HepG2 (cell line): ENCODE results near the gene SIAE. TPM values are rescaled to one million over a fixed set of nuclear protein-coding genes. Genes with fewer than 3 reads are reported as not detected.

ENCODE experiments used
- CENPT ChIP-seq: sonication (generic); formaldehyde crosslinking; IDR thresholded peaks from 2 replicates; pipeline ENCODE4 v1.8.0; 2022; ENCODE audit warnings: low read depth, mild to moderate bottlenecking, moderate library complexity, missing genetic modification reagents
- CREB1 ChIP-seq, 2 experiments: fragments of 450-650 bp in 1 of 2; IDR thresholded peaks; 2 replicates each; pipeline ENCODE4 v1.6.1; 2016 to 2017; ENCODE audit warnings: control low read depth in 1 of 2, mild to moderate bottlenecking in 1 of 2, missing compliant biosample characterization in 1 of 2, missing genetic modification characterization in 1 of 2
- GATAD1 ChIP-seq: IDR thresholded peaks from 2 replicates; pipeline ENCODE4 v1.6.1; 2016; ENCODE audit warnings: missing genetic modification reagents, missing compliant biosample characterization
- GLI4 ChIP-seq: sonication (generic); formaldehyde crosslinking; IDR thresholded peaks from 2 replicates; pipeline ENCODE4 v1.5.1; 2020; ENCODE audit warnings: missing genetic modification reagents, mild to moderate bottlenecking, moderate library complexity, borderline replicate concordance
- KAT7 ChIP-seq: IDR thresholded peaks from 2 replicates; pipeline ENCODE4 v1.6.1; 2018; ENCODE audit warnings: borderline replicate concordance, missing compliant biosample characterization
- MAF1 ChIP-seq: sonication (generic); formaldehyde crosslinking; IDR thresholded peaks from 2 replicates; pipeline ENCODE4 v1.5.0; 2020; ENCODE audit warnings: missing genetic modification reagents, borderline replicate concordance
- NR3C1 ChIP-seq: sonication (generic); formaldehyde crosslinking; IDR thresholded peaks from 2 replicates; pipeline ENCODE4 v1.4.0; 2020; ENCODE audit warnings: missing genetic modification reagents
- RBFOX2 ChIP-seq: fragments of 200-400 bp; formaldehyde crosslinking; IDR thresholded peaks from 2 replicates; pipeline ENCODE4 v1.6.1; 2017; ENCODE audit warnings: low read depth, mild to moderate bottlenecking, low read length
- RFXANK ChIP-seq: IDR thresholded peaks from 2 replicates; pipeline ENCODE4 v1.6.1; 2016
- SOX6 ChIP-seq, 2 experiments: fragments of 450-650 bp in 1 of 2; sonication (generic) in 1 of 2; formaldehyde crosslinking in 1 of 2; IDR thresholded peaks; 2 replicates each; pipeline versions ENCODE4 v1.4.0 to v1.6.1; 2017 to 2020; ENCODE audit warnings: antibody characterized with exemption in 1 of 2, mild to moderate bottlenecking in 1 of 2, missing genetic modification reagents in 1 of 2
- ZNF674 ChIP-seq: sonication (generic); formaldehyde crosslinking; IDR thresholded peaks from 2 replicates; pipeline ENCODE4 v1.5.0; 2020; ENCODE audit warnings: low read depth, mild to moderate bottlenecking, missing genetic modification reagents
- polyA plus RNA-seq, 8 experiments: library from polyadenylated mRNA; depleted of rRNA in 3 of 8; stranded (reverse) in 7 of 8; unstranded in 1 of 8; fragments of >200 nt; fragmentation: Illumina TruSeq in 4 of 8; extraction: Trizol in 4 of 8; gene quantifications; 2 replicates each; pipeline versions ENCODE4 v1.2.1 to v1.2.3, GENCODE V29; 2011 to 2016; ENCODE audit warnings: low read depth in 4 of 8, missing spikeins in 1 of 8, mixed read lengths in 1 of 8; ENCODE audit not compliant: insufficient read depth in 1 of 8
- total RNA-seq, 5 experiments: library from RNA; depleted of rRNA; stranded (reverse); fragments of >200 nt; fragmentation: Illumina TruSeq; extraction: Trizol; gene quantifications; 2 replicates each; pipeline ENCODE4 v1.2.3, GENCODE V29; 2016; ENCODE audit warnings: low read depth in 1 of 5
- TF ChIP-seq, protein P1 (sequence below): IDR thresholded peaks from 2 replicates; pipeline ENCODE4 v1.6.1; 2012; ENCODE audit warnings: low read length, improper control_type of control experiment
- TF ChIP-seq, protein P2 (sequence below): IDR thresholded peaks from 2 replicates; pipeline ENCODE4 v1.6.1; 2016; ENCODE audit warnings: low read depth, borderline replicate concordance
- TF ChIP-seq, protein P3 (sequence below): sonication (generic); formaldehyde crosslinking; IDR thresholded peaks from 2 replicates; pipeline ENCODE4 v1.9.0; 2021; ENCODE audit warnings: missing genetic modification reagents, mild to moderate bottlenecking, borderline replicate concordance
- TF ChIP-seq, protein P4 (sequence below): sonication (generic); formaldehyde crosslinking; IDR thresholded peaks from 2 replicates; pipeline ENCODE4 v1.4.0; 2020; ENCODE audit warnings: mild to moderate bottlenecking, missing genetic modification reagents
- TF ChIP-seq, protein P5 (sequence below): sonication (generic); formaldehyde crosslinking; IDR thresholded peaks from 2 replicates; pipeline ENCODE4 v1.8.1; 2023; ENCODE audit warnings: mild to moderate bottlenecking, missing genetic modification reagents
- TF ChIP-seq, protein P6 (sequence below): sonication (generic); formaldehyde crosslinking; conservative IDR thresholded peaks from 2 replicates; pipeline ENCODE4 v1.4.0; 2020; ENCODE audit warnings: mild to moderate bottlenecking, missing genetic modification reagents, moderate library complexity

SIAE gene
- total and polyA plus RNA-seq, 2 of the 13 experiments (the other 11 are each of a cell fraction or from before 2014, with no cell fraction given), result 7.0 to 22.4 TPM

DNA sequence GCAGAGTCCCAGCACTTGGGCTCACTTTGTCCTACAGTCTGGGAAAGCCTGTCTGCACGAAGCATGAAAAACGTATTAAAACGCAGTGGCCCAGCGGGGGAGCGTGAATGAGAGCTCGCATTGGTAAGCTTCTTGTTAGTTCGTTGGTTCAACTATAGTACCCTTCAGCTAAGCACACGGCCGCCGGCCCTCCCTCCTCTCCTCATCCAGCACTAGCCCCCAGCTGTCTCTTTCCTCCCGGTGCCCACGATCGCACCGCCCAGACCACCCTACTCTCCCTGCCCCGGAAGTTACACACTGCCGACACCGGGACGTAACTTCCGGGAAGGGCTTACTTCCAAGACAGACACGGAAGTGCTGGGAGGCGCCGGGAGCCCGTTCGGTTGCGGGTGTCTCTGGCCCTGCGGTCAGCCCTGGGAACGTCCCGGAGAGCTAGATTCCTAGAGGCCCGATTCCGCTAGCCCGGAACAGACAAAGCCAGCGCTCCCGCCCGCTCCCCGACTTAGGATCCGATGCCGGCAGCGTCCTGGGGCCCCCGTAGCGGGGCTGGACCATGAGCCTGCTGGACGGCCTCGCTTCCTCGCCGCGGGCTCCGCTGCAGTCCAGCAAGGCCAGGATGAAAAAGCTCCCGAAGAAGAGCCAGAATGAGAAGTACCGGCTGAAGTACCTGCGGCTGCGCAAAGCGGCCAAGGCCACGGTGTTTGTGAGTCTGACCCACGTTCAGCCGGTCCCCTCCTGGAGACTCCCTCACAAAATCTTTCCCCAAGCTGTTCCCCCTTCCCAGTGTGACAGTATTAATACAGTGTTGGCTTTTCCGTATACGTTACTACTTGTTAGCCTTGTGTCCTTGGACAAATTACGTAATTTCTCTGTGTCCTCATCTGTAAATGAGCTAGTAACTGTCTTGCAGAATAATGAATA is 50.7 kb downstream of the SIAE start, which contains the start of gene TBRG1 (continued):
- peak; percentile 84 for TF ChIP-seq CREB1 (IDR thresholded peaks at IDR 0.05)
- TF ChIP-seq CREB1 (CRISPR knock-in tag; IDR thresholded peaks at IDR 0.05), result peak; percentile 97
- peak; percentile 92 for TF ChIP-seq GATAD1 (CRISPR knock-in tag)
- TF ChIP-seq, protein P1, sequence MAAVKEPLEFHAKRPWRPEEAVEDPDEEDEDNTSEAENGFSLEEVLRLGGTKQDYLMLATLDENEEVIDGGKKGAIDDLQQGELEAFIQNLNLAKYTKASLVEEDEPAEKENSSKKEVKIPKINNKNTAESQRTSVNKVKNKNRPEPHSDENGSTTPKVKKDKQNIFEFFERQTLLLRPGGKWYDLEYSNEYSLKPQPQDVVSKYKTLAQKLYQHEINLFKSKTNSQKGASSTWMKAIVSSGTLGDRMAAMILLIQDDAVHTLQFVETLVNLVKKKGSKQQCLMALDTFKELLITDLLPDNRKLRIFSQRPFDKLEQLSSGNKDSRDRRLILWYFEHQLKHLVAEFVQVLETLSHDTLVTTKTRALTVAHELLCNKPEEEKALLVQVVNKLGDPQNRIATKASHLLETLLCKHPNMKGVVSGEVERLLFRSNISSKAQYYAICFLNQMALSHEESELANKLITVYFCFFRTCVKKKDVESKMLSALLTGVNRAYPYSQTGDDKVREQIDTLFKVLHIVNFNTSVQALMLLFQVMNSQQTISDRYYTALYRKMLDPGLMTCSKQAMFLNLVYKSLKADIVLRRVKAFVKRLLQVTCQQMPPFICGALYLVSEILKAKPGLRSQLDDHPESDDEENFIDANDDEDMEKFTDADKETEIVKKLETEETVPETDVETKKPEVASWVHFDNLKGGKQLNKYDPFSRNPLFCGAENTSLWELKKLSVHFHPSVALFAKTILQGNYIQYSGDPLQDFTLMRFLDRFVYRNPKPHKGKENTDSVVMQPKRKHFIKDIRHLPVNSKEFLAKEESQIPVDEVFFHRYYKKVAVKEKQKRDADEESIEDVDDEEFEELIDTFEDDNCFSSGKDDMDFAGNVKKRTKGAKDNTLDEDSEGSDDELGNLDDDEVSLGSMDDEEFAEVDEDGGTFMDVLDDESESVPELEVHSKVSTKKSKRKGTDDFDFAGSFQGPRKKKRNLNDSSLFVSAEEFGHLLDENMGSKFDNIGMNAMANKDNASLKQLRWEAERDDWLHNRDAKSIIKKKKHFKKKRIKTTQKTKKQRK, result no peak
- TF ChIP-seq KAT7, result peak; percentile 62; the same call in 1 of the 2 replicates
- 0 out of 2 replicates have a peak, but pooled peaks have one; percentile 45 for TF ChIP-seq ZNF674 (CRISPR knock-in tag)
- TF ChIP-seq RFXANK (CRISPR knock-in tag), result no peak
- TF ChIP-seq, protein P2, sequence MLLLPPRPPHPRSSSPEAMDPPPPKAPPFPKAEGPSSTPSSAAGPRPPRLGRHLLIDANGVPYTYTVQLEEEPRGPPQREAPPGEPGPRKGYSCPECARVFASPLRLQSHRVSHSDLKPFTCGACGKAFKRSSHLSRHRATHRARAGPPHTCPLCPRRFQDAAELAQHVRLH (CRISPR knock-in tag), result peak; percentile 87; the same call in 1 of the 2 replicates
- TF ChIP-seq, protein P3, sequence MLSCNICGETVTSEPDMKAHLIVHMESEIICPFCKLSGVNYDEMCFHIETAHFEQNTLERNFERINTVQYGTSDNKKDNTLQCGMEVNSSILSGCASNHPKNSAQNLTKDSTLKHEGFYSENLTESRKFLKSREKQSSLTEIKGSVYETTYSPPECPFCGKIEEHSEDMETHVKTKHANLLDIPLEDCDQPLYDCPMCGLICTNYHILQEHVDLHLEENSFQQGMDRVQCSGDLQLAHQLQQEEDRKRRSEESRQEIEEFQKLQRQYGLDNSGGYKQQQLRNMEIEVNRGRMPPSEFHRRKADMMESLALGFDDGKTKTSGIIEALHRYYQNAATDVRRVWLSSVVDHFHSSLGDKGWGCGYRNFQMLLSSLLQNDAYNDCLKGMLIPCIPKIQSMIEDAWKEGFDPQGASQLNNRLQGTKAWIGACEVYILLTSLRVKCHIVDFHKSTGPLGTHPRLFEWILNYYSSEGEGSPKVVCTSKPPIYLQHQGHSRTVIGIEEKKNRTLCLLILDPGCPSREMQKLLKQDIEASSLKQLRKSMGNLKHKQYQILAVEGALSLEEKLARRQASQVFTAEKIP (CRISPR knock-in tag), result no peak
- TF ChIP-seq, protein P4, sequence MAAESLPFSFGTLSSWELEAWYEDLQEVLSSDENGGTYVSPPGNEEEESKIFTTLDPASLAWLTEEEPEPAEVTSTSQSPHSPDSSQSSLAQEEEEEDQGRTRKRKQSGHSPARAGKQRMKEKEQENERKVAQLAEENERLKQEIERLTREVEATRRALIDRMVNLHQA (CRISPR knock-in tag), result 0 out of 2 replicates have a peak, but pooled peaks have one; percentile 12
- TF ChIP-seq SOX6 (IDR thresholded peaks at IDR 0.05), result no peak
- peak; percentile 73 for TF ChIP-seq SOX6 (CRISPR knock-in tag; IDR thresholded peaks at IDR 0.05)
- no peak for TF ChIP-seq MAF1 (CRISPR knock-in tag)
- TF ChIP-seq CENPT (CRISPR knock-in tag), result no peak
- no peak for TF ChIP-seq NR3C1 (CRISPR knock-in tag)
- TF ChIP-seq, protein P5, sequence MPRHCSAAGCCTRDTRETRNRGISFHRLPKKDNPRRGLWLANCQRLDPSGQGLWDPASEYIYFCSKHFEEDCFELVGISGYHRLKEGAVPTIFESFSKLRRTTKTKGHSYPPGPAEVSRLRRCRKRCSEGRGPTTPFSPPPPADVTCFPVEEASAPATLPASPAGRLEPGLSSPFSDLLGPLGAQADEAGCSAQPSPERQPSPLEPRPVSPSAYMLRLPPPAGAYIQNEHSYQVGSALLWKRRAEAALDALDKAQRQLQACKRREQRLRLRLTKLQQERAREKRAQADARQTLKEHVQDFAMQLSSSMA (CRISPR knock-in tag), result peak; percentile 71; the same call in 1 of the 2 replicates
- TF ChIP-seq RBFOX2, result peak; percentile 93
- TF ChIP-seq, protein P6, sequence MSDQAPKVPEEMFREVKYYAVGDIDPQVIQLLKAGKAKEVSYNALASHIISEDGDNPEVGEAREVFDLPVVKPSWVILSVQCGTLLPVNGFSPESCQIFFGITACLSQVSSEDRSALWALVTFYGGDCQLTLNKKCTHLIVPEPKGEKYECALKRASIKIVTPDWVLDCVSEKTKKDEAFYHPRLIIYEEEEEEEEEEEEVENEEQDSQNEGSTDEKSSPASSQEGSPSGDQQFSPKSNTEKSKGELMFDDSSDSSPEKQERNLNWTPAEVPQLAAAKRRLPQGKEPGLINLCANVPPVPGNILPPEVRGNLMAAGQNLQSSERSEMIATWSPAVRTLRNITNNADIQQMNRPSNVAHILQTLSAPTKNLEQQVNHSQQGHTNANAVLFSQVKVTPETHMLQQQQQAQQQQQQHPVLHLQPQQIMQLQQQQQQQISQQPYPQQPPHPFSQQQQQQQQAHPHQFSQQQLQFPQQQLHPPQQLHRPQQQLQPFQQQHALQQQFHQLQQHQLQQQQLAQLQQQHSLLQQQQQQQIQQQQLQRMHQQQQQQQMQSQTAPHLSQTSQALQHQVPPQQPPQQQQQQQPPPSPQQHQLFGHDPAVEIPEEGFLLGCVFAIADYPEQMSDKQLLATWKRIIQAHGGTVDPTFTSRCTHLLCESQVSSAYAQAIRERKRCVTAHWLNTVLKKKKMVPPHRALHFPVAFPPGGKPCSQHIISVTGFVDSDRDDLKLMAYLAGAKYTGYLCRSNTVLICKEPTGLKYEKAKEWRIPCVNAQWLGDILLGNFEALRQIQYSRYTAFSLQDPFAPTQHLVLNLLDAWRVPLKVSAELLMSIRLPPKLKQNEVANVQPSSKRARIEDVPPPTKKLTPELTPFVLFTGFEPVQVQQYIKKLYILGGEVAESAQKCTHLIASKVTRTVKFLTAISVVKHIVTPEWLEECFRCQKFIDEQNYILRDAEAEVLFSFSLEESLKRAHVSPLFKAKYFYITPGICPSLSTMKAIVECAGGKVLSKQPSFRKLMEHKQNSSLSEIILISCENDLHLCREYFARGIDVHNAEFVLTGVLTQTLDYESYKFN (CRISPR knock-in tag), result peak; percentile 26; the same call in 1 of the 2 replicates
- 0 out of 2 replicates have a peak, but pooled peaks have one; percentile 63 for TF ChIP-seq GLI4 (CRISPR knock-in tag)
